CD4-positive, alpha-beta memory T cell (primary cell): ENCODE measurements around the gene TUBA1B. TPM values are rescaled to one million over a fixed set of nuclear protein-coding genes. Genes with fewer than 3 reads are reported as not detected.
"Not testable (repeated sequence)": the region's sequence is repeated elsewhere in the genome, so short reads cannot be mapped to it uniquely, and the experiment has no call there.

Source experiments
- CTCF ChIA-PET: fragments of 350-600 bp; sonication (Branson Sonifier 250); formaldehyde crosslinking; loops from one replicate; lab custom pipeline; 2021; ENCODE audit warnings: inconsistent platforms; ENCODE audit not compliant: partially characterized antibody; lab: Charles Lee
- POLR2A ChIA-PET: fragments of 350-600 bp; sonication (Branson Sonifier 250); formaldehyde crosslinking; loops from one replicate; lab custom pipeline; 2021; ENCODE audit not compliant: partially characterized antibody; lab: Charles Lee
- DNase-seq, 5 donors: peaks; one replicate each; pipeline versions ENCODE4 v3.0.0 to v3.0.0-alpha.2; 2020 to 2022; ENCODE audit warnings: mixed read lengths in 1 of 5
- H3K27ac ChIP-seq: one replicate; pipeline ENCODE4 v1.7.0; 2013; ENCODE audit warnings: low read depth, low read length
- H3K27me3 ChIP-seq: 2 replicates; pipeline ENCODE4 v1.7.0; 2013; ENCODE audit warnings: mild to moderate bottlenecking, low read length, moderate library complexity; ENCODE audit not compliant: insufficient read depth
- H3K36me3 ChIP-seq: 2 replicates; pipeline ENCODE4 v1.7.0; 2013; ENCODE audit warnings: mild to moderate bottlenecking, low read length, moderate library complexity; ENCODE audit not compliant: insufficient read depth
- H3K4me1 ChIP-seq: 2 replicates; pipeline ENCODE4 v1.7.0; 2013; ENCODE audit warnings: mild to moderate bottlenecking, low read length, moderate library complexity; ENCODE audit not compliant: insufficient read depth
- H3K4me3 ChIP-seq, 2 donors: one replicate each; pipeline ENCODE4 v1.7.0; 2013; ENCODE audit warnings: low read length in 2 of 2, mild to moderate bottlenecking in 1 of 2
- H3K9me3 ChIP-seq, 2 donors: one replicate each; pipeline ENCODE4 v1.7.0; 2013; ENCODE audit warnings: low read length in 2 of 2, control low read depth in 1 of 2; ENCODE audit not compliant: control insufficient read depth in 1 of 2
- H3K27ac Mint-ChIP-seq, 7 donors: one replicate each; pipeline ENCODE4 v1.8.0; 2020 to 2021; ENCODE audit warnings: mixed read lengths in 7 of 7, mild to moderate bottlenecking in 6 of 7, inconsistent platforms in 3 of 7, moderate library complexity in 3 of 7
- H3K27me3 Mint-ChIP-seq, 2 donors: one replicate each; pipeline ENCODE4 v1.8.0; 2020 to 2021; ENCODE audit warnings: mixed read lengths in 2 of 2
- H3K36me3 Mint-ChIP-seq, 2 donors: one replicate each; pipeline ENCODE4 v1.8.0; 2020 to 2021; ENCODE audit warnings: mixed read lengths in 2 of 2, inconsistent platforms in 1 of 2, mild to moderate bottlenecking in 1 of 2
- H3K4me1 Mint-ChIP-seq, 4 donors: one replicate each; pipeline ENCODE4 v1.8.0; 2020 to 2021; ENCODE audit warnings: mixed read lengths in 4 of 4, mild to moderate bottlenecking in 1 of 4
- H3K4me3 Mint-ChIP-seq, 8 donors: one replicate each; pipeline ENCODE4 v1.8.0; 2020 to 2021; ENCODE audit warnings: mixed read lengths in 8 of 8, mild to moderate bottlenecking in 7 of 8, moderate library complexity in 6 of 8, inconsistent platforms in 3 of 8
- H3K9me3 Mint-ChIP-seq, 8 donors: one replicate each; pipeline ENCODE4 v1.8.0; 2020 to 2021; ENCODE audit warnings: mixed read lengths in 8 of 8, mild to moderate bottlenecking in 5 of 8, inconsistent platforms in 3 of 8, moderate library complexity in 1 of 8
- intact Hi-C: fragments of 100-400 bp; cut with micrococcal nuclease; formaldehyde crosslinking; loops from one replicate; pipeline ENCODE4 v1.15.1; 2023
- polyA plus RNA-seq, 2 donors: library from polyadenylated mRNA; unstranded; fragments of 300-500 nt; fragmentation: Illumina TruSeq; gene quantifications; one replicate each; pipeline ENCODE4 v1.2.3, GENCODE V29; 2021
- total RNA-seq, 2 experiments: library from RNA; stranded (reverse); gene quantifications; one replicate each; pipeline ENCODE4 v1.2.3, GENCODE V29; 2021

Gene TUBA1B
- total RNA-seq (100 to 1,000 TPM; 332 to 361 TPM), polyA plus RNA-seq (100 to 1,000 TPM; 411 to 573 TPM)

DNA sequence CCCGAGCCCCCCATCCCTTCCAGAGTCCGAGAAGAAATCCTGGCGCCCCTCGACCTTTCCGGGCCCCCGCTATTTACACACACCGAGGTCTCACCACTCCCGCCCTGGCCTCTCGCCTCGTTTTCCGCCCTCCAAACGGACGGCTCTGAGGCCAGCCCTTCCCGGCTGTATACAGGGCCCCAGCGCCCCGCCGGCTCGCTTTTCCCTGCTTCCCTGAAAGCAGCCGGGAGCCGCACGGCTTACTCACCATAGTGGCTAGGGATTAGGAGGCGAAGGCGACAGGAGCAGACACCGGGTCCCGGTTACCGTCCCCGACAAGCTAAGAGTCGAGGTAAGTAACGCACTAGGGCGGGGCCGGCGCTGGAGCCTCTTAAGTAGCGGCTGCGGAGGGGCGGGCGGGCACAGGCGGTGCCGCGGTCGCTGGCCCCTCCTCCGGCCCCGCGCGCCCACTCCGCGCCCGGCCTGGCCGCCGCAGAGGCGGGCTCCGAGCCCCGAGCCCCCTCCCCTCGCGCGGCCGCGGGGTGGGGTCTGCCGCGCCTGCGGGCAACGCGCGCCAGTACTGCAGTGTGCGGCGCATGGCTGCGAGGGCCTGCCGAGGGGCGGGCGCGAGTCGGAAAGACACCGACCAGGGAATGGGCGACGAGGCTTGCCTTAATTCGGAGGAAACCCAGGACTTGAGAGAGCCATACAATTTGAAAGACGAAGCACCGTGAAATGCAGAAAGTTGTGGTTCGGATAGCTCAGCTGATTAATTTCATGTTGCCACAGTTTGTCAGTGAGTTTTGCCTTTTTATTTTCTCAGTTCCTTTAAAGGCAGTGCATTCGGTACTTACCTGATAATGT is at the start of gene TUBA1B:
TSS of gene TUBA1B (minus strand) at position 345 of the 843 bp plus-strand sequence. CDS start at position 250, 95 bp downstream.
- Mint-ChIP-seq H3K36me3 (peaks cover 31 to 42% of the 10 kb centered on the region in 2 donors), H3K4me1 (peaks cover 23 to 63% (median 36%) of the 10 kb centered on the region in 4 donors), H3K27me3 (no peaks in the 10 kb centered on the region), H3K4me3 (peak within 1 kb of the TSS; percentile 97 to 99 (median 98)), H3K9me3 (peaks cover 0 to 5% (median 0%) of the 10 kb centered on the region in 8 donors), H3K27ac (peak within 1 kb of the TSS; percentile 98 to 99 (median 99))
- Histone ChIP-seq H3K36me3 (peaks cover 28% of the 10 kb centered on the region), H3K4me3 (peak within 1 kb of the TSS; percentile 94 to 97), H3K9me3 (no peaks in the 10 kb centered on the region), H3K27me3 (no peaks in the 10 kb centered on the region), H3K4me1 (peaks cover 42% of the 10 kb centered on the region), H3K27ac (peak within 1 kb of the TSS; percentile 94)
- DNase-seq = peak; percentile 89 to 91 (median 90)
- CTCF ChIA-PET = interaction anchor here (0.7 to 5.2 kb wide), 29 partner anchors 11 to 192 kb away, joined by 3 to 76 read pairs (median 4); partner anchors contain the start of genes DHH, KMT2D, LMBR1L and RHEBL1
- intact Hi-C loops = loop anchor here (1.0 to 10.0 kb wide), 4 partner anchors 70 to 610 kb away; partner anchors contain the start of genes KMT2D, TMBIM6 and TUBA1C
- POLR2A ChIA-PET = interaction anchor here (0.5 to 7.3 kb wide), 52 partner anchors 8 to 1917 kb away, joined by 3 to 394 read pairs (median 6); partner anchors contain the start of genes ARF3, BCDIN3D, COX14 and DDX23

DNA sequence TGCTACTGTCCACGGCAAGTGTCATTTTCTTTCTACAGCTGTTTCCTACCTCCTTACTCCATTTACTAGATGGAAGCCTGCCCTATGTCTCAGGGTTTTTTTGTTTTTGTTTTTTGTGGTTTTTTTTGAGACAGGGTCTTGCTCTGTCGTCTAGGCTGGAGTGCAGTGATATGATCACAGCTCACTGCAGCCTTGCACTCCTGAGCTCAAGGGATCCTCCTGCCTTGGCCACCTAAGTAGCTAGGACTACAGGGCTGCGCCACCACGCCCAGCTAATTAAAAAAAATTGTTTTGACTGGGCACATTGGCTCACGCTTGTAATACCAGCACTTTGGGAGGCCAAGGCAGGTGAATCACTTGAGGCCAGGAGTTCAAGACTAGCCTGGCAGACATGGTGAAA is 43.0 kb upstream of the TUBA1B start:
- Histone ChIP-seq H3K27ac (no peak overlapping the region), H3K4me1 (no peaks in the 10 kb centered on the region), H3K27me3 (no peaks in the 10 kb centered on the region), H3K4me3 (no peak overlapping the region), H3K36me3 (no peaks in the 10 kb centered on the region), H3K9me3 (no peaks in the 10 kb centered on the region)
- ChIA-PET POLR2A (interaction anchor here (2.1 to 2.4 kb wide), 2 partner anchors 14 to 43 kb away, joined by 6 to 7 read pairs; partner anchors contain the start of gene TUBA1B), CTCF (interaction anchor here (0.6 to 2.8 kb wide), 4 partner anchors 9 to 448 kb away, joined by 3 to 6 read pairs (median 4); partner anchors contain the start of gene TUBA1B)
- H3K27ac Mint-ChIP-seq = peak overlapping the region in 1 of 7 donors; percentile 61
- peaks cover 0 to 4% of the 10 kb centered on the region in 2 donors for H3K36me3 Mint-ChIP-seq
- intact Hi-C loops = no loop called here
- DNase-seq = no peak
- H3K9me3 Mint-ChIP-seq = peaks cover 0 to 5% (median 1%) of the 10 kb centered on the region in 8 donors
- no peak overlapping the region for H3K4me3 Mint-ChIP-seq
- no peaks in the 10 kb centered on the region for H3K4me1 Mint-ChIP-seq
- H3K27me3 Mint-ChIP-seq = no peaks in the 10 kb centered on the region

DNA sequence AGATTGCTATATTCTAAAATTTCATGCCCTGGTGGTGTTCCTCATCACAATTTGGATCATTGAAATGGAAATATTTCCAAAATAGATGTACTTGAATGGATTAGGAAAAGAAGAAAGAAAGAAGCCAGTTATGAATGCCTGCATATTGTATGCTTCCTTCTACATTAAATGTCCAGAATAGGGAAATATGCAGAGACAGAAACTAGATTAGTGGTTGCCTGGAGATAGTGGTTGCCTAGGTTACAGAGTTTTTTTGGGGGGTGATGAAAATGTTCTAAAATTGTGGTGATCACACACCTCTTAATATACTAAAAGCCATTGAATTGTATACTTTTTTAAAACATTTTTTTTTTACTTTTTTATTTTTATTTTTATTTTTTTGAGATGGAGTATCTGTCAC is 39.7 kb upstream of the TUBA1B start:
- CTCF ChIA-PET = no interaction called here
- Mint-ChIP-seq H3K27ac (no peak overlapping the region), H3K27me3 (no peaks in the 10 kb centered on the region), H3K4me1 (no peaks in the 10 kb centered on the region), H3K36me3 (no peaks in the 10 kb centered on the region), H3K9me3 (no peaks in the 10 kb centered on the region), H3K4me3 (no peak overlapping the region)
- intact Hi-C loops = no loop called here
- H3K4me1 ChIP-seq = no peaks in the 10 kb centered on the region
- POLR2A ChIA-PET = interaction anchor here (0.9 kb wide), 1 partner anchor 17 kb away, joined by 7 read pairs; the partner anchor contains the start of gene TUBA1A
- DNase-seq = no peak
- H3K9me3 ChIP-seq = no peaks in the 10 kb centered on the region
- no peaks in the 10 kb centered on the region for H3K27me3 ChIP-seq
- no peaks in the 10 kb centered on the region for H3K36me3 ChIP-seq
- no peak overlapping the region for H3K4me3 ChIP-seq
- H3K27ac ChIP-seq = no peak overlapping the region

DNA sequence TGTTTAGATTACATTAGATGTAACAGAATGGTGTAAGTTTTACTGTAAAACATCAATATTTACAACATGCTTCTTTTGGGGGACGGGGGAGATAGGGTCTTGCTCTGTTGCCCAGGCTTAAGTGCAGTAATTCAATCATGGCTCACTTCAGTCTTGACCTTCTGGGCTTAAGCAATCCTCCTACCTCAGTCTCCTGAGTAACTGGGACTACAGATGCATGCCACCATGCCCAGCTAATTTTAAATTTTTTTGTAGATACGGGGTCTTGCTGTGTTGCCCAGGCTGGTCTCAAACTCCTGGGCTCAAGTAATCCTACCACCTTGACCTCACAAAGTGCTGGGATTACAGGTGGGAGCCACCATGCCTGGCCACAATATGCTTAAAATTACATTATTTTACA is 33.9 kb upstream of the TUBA1B start:
- no peaks in the 10 kb centered on the region for H3K27me3 ChIP-seq
- Mint-ChIP-seq H3K36me3 (no peaks in the 10 kb centered on the region), H3K4me3 (no peak overlapping the region), H3K4me1 (no peaks in the 10 kb centered on the region), H3K27me3 (no peaks in the 10 kb centered on the region), H3K27ac (no peak overlapping the region), H3K9me3 (no peaks in the 10 kb centered on the region)
- no peaks in the 10 kb centered on the region for H3K36me3 ChIP-seq
- ChIA-PET CTCF (interaction anchor here (1.0 kb wide), 1 partner anchor 9 kb away, joined by 3 read pairs; no protein-coding TSS in a partner anchor), POLR2A (interaction anchor here (1.0 kb wide), 1 partner anchor 23 kb away, joined by 3 read pairs; no protein-coding TSS in a partner anchor)
- DNase-seq = no peak
- no peaks in the 10 kb centered on the region for H3K9me3 ChIP-seq
- no peak overlapping the region for H3K27ac ChIP-seq
- H3K4me3 ChIP-seq = no peak overlapping the region
- no peaks in the 10 kb centered on the region for H3K4me1 ChIP-seq
- intact Hi-C loops = no loop called here

DNA sequence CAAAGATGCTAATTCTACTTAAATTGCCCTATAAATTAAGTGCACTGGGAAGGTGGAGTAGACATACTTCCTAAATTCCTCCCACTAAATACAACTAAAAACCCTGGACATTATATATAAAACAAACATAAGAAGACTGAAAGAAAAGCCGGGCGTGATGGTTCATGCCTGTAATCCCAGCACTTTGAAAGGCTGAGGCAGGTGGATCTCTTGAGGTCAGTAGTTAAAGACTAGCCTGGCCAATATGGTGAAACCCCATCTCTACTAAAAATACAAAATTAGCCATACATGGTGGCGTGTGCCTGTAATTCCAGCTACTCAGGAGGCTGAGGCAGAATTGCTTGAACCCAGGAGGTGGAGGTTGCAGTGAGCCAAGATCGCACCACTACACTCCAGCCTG is 30.7 kb upstream of the TUBA1B start:
- H3K4me3 Mint-ChIP-seq, H3K4me3 ChIP-seq, POLR2A ChIA-PET, H3K27ac ChIP-seq, H3K27ac Mint-ChIP-seq, H3K4me1 ChIP-seq, H3K36me3 ChIP-seq, H3K9me3 ChIP-seq, H3K27me3 Mint-ChIP-seq, H3K9me3 Mint-ChIP-seq, H3K36me3 Mint-ChIP-seq, H3K4me1 Mint-ChIP-seq, H3K27me3 ChIP-seq, intact Hi-C loops, DNase-seq: not testable (repeated sequence)
- CTCF ChIA-PET = interaction anchor here (1.0 kb wide), 1 partner anchor 11 kb away, joined by 3 read pairs; no protein-coding TSS in a partner anchor

DNA sequence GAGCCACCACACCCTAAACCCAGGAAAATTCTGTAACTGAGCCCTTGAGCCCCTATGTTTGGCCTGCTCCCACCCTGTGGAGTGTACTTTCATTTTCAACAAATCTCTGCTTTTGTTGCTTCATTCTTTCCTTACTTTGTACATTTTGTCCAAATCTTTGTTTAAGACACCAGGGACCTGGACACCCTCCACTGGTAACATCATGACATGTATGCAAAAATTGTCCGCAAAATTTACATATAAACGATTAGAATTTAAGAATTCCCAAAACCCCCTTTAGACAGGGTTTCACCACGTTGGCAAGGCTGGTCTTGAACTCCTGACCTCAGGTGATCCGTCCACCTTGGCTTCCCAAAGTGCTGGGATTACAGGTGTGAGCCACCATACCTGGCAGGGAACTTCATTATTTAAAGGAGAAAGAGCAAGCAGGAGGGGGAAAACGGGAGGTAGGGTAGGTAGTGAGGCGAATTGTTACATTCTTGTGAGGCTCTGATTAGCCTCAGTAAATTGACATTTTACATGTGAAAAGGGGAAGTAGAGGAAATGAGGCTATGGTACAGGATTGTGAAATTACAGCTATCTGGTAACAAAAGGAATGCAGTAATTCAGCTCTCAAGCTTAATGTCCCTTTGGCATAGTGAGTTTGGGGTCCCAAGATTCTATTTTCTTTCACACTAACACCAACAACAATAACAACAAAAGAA is 30.0 kb upstream of the TUBA1B start:
- Histone ChIP-seq H3K36me3 (no peaks in the 10 kb centered on the region), H3K9me3 (no peaks in the 10 kb centered on the region), H3K4me1 (no peaks in the 10 kb centered on the region), H3K27ac (no peak overlapping the region), H3K4me3 (no peak overlapping the region), H3K27me3 (no peaks in the 10 kb centered on the region)
- H3K27ac Mint-ChIP-seq = no peak overlapping the region
- DNase-seq = no peak
- no peaks in the 10 kb centered on the region for H3K9me3 Mint-ChIP-seq
- no peaks in the 10 kb centered on the region for H3K27me3 Mint-ChIP-seq
- no peak overlapping the region for H3K4me3 Mint-ChIP-seq
- no peaks in the 10 kb centered on the region for H3K4me1 Mint-ChIP-seq
- intact Hi-C loops = no loop called here
- H3K36me3 Mint-ChIP-seq = no peaks in the 10 kb centered on the region
- POLR2A ChIA-PET = no interaction called here
- CTCF ChIA-PET = no interaction called here

DNA sequence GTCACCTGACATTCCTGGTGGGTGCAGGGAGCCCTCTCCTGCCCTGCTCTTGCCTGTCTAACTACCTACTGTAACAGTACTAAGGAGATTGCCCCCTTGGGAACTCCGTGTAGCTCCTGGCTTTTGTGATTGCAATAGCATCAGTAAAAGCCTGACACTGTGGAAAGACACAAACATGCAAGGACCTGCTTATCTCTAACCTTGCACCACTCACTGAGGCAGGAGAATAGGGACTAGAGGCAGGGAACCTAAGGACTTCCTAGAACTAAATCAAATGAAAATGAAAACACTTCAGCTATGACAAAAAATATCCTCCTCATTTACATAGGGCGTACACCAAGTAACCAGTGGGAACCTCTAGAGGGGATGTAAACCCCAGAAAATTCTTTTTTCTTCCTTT is 29.2 kb upstream of the TUBA1B start:
- Histone ChIP-seq H3K9me3 (no peaks in the 10 kb centered on the region), H3K4me1 (no peaks in the 10 kb centered on the region), H3K4me3 (no peak overlapping the region), H3K27me3 (no peaks in the 10 kb centered on the region), H3K27ac (no peak overlapping the region), H3K36me3 (no peaks in the 10 kb centered on the region)
- Mint-ChIP-seq H3K4me3 (no peak overlapping the region), H3K4me1 (no peaks in the 10 kb centered on the region), H3K27ac (no peak overlapping the region), H3K36me3 (no peaks in the 10 kb centered on the region), H3K9me3 (no peaks in the 10 kb centered on the region), H3K27me3 (no peaks in the 10 kb centered on the region)
- POLR2A ChIA-PET = no interaction called here
- no peak for DNase-seq
- CTCF ChIA-PET = no interaction called here
- intact Hi-C loops = no loop called here
